Left hindlimb (tissue), 1 donor: ENCODE results near the gene RCOR1.

Experiments used
- DNase-seq: peaks from one replicate; pipeline ENCODE4 v3.0.0-alpha.2; 2018

The RCOR1 gene

GRCh38 chr14:102728501-102728900 is 136.1 kb downstream of the RCOR1 start:
- no peak for DNase-seq

GRCh38 chr14:102729268-102729667 is 136.8 kb downstream of the RCOR1 start:
- DNase-seq, result no peak

- no peak for DNase-seq
Measured at GRCh38 chr14:102729825-102730224, 137.4 kb downstream of the RCOR1 start.

- no peak for DNase-seq
Measured at GRCh38 chr14:102731101-102731870, 138.8 kb downstream of the RCOR1 start.

GRCh38 chr14:102731871-102732800 is 139.7 kb downstream of the RCOR1 start:
- no peak for DNase-seq

GRCh38 chr14:102732924-102733323 is 140.5 kb downstream of the RCOR1 start:
- DNase-seq, result no peak

- no peak for DNase-seq
Measured at GRCh38 chr14:102733326-102733725, 140.9 kb downstream of the RCOR1 start.

- no peak for DNase-seq
Measured at GRCh38 chr14:102734436-102734835, 142.0 kb downstream of the RCOR1 start.

GRCh38 chr14:102736956-102737355 is 144.5 kb downstream of the RCOR1 start:
- no peak for DNase-seq

GRCh38 chr14:102737402-102738372 is 145.2 kb downstream of the RCOR1 start:
- no peak for DNase-seq

GRCh38 chr14:102738373-102739189 is 146.1 kb downstream of the RCOR1 start:
- no peak for DNase-seq

- DNase-seq, result no peak
Measured at GRCh38 chr14:102739190-102739469, 146.7 kb downstream of the RCOR1 start.

GRCh38 chr14:102746634-102747438 is 154.4 kb downstream of the RCOR1 start:
- no peak for DNase-seq

GRCh38 chr14:102748806-102749205 is 156.4 kb downstream of the RCOR1 start:
- no peak for DNase-seq

GRCh38 chr14:102749393-102750305 is 157.2 kb downstream of the RCOR1 start:
- DNase-seq, result peak; percentile 34

- peak; percentile 6 for DNase-seq
Measured at GRCh38 chr14:102750376-102750775, 157.9 kb downstream of the RCOR1 start.

GRCh38 chr14:102751088-102751487 is 158.6 kb downstream of the RCOR1 start:
- peak; percentile 21 for DNase-seq

- peak; percentile 8 for DNase-seq
Measured at GRCh38 chr14:102752239-102752847, 159.9 kb downstream of the RCOR1 start.
